HG03439 (cell line): ENCODE measurements around the gene RGPD8.
"Not testable (repeated sequence)": the region's sequence is repeated elsewhere in the genome, so short reads cannot be mapped to it uniquely, and the experiment has no call there.

Experiments
- ATAC-seq: cut with Tn5 transposase; IDR thresholded peaks from one replicate; pipeline ENCODE4 v1.9.1; 2021; ENCODE audit warnings: mild to moderate bottlenecking, moderate library complexity; ENCODE audit not compliant: unreplicated experiment

The RGPD8 gene

GRCh38 chr2:112435716-112436431 lies 2.4 kb upstream of the RGPD8 start:
- ATAC-seq: not testable (repeated sequence)

DNA sequence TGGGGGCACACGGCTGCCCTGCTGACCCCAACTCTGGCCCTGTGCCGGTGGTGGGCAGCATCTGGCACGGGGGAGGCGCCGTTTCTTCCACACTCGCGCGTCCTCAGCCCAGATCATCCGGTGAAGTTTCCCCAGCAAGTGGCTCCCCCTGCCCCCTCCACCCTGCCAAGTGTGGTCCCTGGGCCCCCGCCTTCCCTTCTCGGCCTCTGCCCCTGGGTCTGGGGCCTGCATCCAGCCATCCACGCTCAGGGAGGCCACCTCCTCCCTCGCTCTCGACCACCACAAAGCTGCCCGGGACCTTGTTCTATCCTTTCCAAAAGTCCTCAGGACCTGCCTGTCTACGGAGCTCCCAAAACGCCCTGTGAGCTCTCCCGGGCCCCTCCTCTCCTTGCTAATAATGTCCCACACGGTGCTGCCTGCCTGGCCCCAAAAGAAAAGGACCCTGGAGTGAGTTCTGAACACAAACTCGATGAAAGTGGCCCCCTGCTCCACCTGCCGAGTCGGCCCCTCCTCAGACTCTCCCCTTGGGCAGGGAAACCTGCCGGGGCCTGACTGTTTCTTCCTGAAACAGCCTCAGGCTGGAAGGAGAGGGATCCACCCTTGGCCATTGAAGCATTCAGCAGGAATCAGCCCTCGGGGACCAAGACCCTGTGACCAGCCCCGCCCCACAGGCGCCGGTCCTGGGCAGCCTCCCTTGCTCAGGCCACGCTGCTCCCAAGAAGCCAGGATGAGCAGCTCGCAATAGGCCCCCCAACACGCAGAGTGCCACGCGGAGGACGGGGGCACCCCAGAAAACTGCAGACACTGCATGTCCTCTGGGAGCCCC lies 1.7 kb upstream of the RGPD8 start:
- not testable (repeated sequence) for ATAC-seq

- no peak for ATAC-seq
Observed at GRCh38 chr2:112433932-112434730, 686 bp upstream of the RGPD8 start.

DNA sequence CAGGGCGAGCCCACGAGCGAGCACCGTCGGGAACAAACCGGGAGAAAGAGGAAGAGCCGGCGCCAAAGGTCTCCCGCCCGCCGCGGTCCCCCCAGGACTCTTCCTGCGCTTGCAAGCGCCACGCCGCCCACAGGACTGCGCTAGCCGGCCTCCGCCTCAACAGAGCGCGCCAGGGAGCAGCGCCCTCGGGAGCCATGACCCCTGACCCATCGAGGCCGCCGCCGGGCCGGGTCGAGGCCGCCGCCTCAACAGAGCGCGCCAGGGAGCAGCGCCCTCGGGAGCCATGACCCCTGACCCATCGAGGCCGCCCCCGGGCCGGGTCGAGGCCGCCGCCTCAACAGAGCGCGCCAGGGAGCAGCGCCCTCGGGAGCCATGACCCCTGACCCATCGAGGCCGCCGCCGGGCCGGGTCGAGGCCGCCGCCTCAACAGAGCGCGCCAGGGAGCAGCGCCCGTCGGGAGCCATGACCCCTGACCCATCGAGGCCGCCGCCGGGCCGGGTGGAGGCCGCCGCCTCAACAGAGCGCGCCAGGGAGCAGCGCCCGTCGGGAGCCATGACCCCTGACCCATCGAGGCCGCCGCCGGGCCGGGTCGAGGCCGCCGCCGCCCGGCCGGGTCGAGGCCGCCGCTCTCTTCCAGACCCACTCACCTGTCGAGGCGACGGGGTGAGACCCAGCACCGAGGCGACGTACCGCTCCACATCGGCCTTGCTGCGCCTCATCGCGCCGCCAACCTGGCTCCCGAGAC lies 538 bp downstream of the RGPD8 start:
- ATAC-seq: peak; percentile 39

DNA sequence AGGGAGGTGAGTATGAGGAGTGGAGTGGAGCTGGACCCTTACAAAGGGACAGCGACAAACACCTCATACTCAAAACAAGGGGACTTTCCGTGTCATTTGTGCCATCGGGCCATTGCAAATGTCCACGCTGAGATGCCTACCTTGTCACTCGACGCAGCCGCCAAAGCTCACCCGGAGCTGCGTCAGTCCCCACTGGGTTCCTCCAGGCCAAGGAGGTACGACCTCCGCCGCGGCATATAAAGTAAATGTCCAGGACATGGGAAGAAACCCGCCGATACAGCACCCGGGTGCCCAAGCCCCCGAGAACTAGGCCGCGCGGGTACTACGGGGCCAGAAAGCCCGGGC lies 1.1 kb downstream of the RGPD8 start:
- ATAC-seq: not testable (repeated sequence)

GRCh38 chr2:112431587-112432295 lies 1.7 kb downstream of the RGPD8 start:
- ATAC-seq: not testable (repeated sequence)

GRCh38 chr2:112424553-112424952 lies 8.9 kb downstream of the RGPD8 start:
- not testable (repeated sequence) for ATAC-seq

GRCh38 chr2:112416860-112417259 lies 16.6 kb downstream of the RGPD8 start:
- not testable (repeated sequence) for ATAC-seq

- not testable (repeated sequence) for ATAC-seq
Observed at GRCh38 chr2:112360055-112360454, 73.4 kb downstream of the RGPD8 start.

GRCh38 chr2:112354335-112354734 lies 79.1 kb downstream of the RGPD8 start:
- ATAC-seq: not testable (repeated sequence)

- not testable (repeated sequence) for ATAC-seq
Observed at GRCh38 chr2:112352809-112353603, 80.4 kb downstream of the RGPD8 start.

GRCh38 chr2:112352292-112352691 lies 81.2 kb downstream of the RGPD8 start:
- ATAC-seq: not testable (repeated sequence)

DNA sequence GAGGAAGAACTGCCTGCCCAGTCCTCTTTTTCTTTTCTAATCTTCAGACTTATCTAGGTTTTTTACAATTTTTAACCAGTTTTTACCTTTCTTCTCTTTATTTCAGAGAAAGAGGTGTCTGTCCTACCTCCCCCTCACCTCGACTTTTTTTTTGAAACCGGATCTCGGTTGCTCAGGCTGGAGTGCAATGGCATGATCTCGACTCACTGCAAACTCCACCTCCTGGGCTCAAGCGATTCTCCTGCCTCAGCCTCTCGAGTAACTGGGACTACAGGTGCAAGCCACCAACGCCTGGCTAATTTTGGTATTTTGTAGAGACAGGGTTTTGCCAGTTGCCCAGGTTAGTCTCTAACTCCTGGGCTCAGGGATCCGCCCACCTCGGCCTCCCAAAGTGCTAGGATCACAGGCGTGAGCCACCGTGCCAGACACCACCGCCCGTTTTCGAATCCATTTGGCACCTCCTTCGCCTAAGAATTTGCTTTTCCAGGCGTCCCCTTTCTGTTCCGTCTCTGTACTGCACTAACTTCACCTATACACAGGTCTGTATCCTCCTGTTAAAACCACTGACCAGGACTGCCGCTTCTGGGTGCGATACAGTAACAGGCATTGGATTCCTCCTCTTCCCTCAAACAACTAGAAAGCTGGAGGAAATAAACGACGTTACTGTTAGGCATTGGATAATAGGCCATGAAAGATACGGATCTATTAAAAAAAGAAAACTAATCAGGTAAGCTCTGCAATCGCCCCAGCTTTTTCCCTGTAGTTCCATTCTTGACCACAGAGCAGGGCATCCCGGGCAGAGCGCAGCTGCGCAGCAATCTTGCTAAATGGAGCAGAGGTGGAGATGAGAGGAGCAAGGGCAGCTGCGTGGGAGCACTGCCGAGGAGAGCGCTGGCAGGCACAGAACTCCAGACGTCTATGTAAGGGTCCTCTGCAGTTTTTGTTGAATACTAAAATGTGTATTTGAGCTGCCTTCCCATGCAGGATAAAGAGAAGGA lies 88.1 kb downstream of the RGPD8 start:
- no peak for ATAC-seq

- ATAC-seq: no peak
Observed at GRCh38 chr2:112343827-112344585, 89.4 kb downstream of the RGPD8 start.

- ATAC-seq: no peak
Observed at GRCh38 chr2:112342067-112342550, 91.3 kb downstream of the RGPD8 start.

DNA sequence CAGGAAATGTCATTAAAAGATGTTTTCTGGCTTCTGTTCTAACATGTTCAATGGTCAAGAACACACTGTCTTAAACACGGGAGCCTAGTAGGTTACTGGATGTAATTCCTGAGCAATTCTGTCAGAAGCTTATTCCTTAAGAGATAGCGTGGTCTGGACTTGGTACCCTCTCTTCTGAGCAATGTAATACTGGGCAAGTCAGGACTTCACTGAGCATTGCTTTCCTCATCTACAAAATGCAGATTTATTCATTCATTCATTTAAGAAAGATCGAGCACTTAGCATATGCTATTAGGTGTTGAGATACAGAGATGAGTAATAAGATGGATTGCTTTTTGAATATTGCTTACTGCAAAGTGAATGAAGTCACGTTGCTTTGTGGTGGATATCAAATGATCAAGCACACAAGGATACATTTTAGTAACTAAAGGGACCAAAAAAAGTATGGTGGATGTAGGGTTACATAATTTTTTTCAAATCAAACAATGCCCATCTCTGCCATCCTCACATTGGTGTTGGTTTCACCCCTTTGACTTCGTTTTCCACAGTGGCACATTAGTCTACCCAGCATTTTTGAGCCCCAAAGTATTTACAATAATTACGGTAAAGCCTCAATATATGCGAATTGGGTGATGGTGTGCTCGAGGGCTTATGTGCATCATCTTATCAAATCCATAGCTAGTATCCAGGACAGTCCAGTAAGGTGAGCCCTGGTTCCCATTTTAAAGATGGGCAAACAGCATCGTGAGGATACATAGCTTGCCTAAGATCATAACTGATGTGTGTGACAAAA lies 92.8 kb downstream of the RGPD8 start:
- ATAC-seq: no peak
